H1 (cell line): ENCODE data around the gene TK2. TPM values are rescaled to one million over a fixed set of nuclear protein-coding genes. Genes with fewer than 3 reads are reported as not detected.

ENCODE experiments used
- CTCF ChIA-PET: fragments of 300-600 bp; sonication (Branson Sonifier 250); formaldehyde crosslinking; loops from one replicate; lab custom pipeline; 2021; ENCODE audit not compliant: partially characterized antibody; lab: Charles Lee
- POLR2A ChIA-PET: fragments of 300-600 bp; sonication (Branson Sonifier 250); formaldehyde crosslinking; loops from one replicate; lab custom pipeline; 2021; ENCODE audit warnings: inconsistent platforms; ENCODE audit not compliant: partially characterized antibody; lab: Charles Lee
- DNase-seq, 2 experiments: peaks; one replicate each; pipeline versions ENCODE4 v3.0.0 to v3.0.0-alpha.2; 2010 to 2022; ENCODE audit warnings: low spot score in 2 of 2, low read depth in 1 of 2, mixed read lengths in 1 of 2
- FAIRE-seq: peaks from 2 replicates; lab custom pipeline; 2011; peaks lifted over from hg19 to GRCh38; lab: Jason Lieb, UNC
- H2AFZ ChIP-seq: 2 replicates; pipeline ENCODE4 v1.8.1; 2012; ENCODE audit warnings: low read length, inconsistent platforms
- H2AK5ac ChIP-seq: 2 replicates; pipeline ENCODE4 v1.6.1; 2013; ENCODE audit warnings: low read depth, low read length
- H2BK120ac ChIP-seq: replicated peaks from 2 replicates; pipeline ENCODE3; 2013; ENCODE audit warnings: low read depth, low read length, inconsistent platforms
- H2BK12ac ChIP-seq: 2 replicates; pipeline ENCODE4 v1.6.1; 2013; ENCODE audit warnings: low read depth, low read length
- H2BK15ac ChIP-seq: 2 replicates; pipeline ENCODE4 v1.6.1; 2013; ENCODE audit warnings: low read length
- H2BK20ac ChIP-seq: 2 replicates; pipeline ENCODE4 v1.6.1; 2013; ENCODE audit warnings: low read length
- H2BK5ac ChIP-seq: 2 replicates; pipeline ENCODE4 v1.6.1; 2013; ENCODE audit warnings: low read depth, low read length
- H3K14ac ChIP-seq: 2 replicates; pipeline ENCODE4 v1.6.1; 2013; ENCODE audit warnings: inconsistent platforms; ENCODE audit not compliant: insufficient read length
- H3K18ac ChIP-seq: 2 replicates; pipeline ENCODE4 v1.6.1; 2013; ENCODE audit warnings: low read length; ENCODE audit errors: extremely low read depth
- H3K23ac ChIP-seq: 2 replicates; pipeline ENCODE4 v1.6.1; 2013; ENCODE audit warnings: inconsistent platforms; ENCODE audit not compliant: insufficient read length
- H3K23me2 ChIP-seq: 2 replicates; pipeline ENCODE4 v1.6.1; 2013; ENCODE audit warnings: low read depth, low read length
- H3K27ac ChIP-seq: 2 replicates; pipeline ENCODE4 v1.6.1; 2011; ENCODE audit warnings: low read depth, low read length, inconsistent platforms
- H3K27me3 ChIP-seq, 4 experiments: replicated peaks in 1 of 4; 1 replicate in 1 of 4; 2 replicates in 3 of 4; pipeline versions ENCODE4 v1.6.1 to v1.8.1; 2011 to 2013; ENCODE audit warnings: low read length in 3 of 4, mild to moderate bottlenecking in 3 of 4, inconsistent platforms in 2 of 4, mixed read lengths in 2 of 4, moderate library complexity in 1 of 4; ENCODE audit not compliant: control insufficient read depth in 3 of 4, insufficient read depth in 3 of 4; ENCODE audit errors: extremely low read depth in 1 of 4
- H3K36me3 ChIP-seq, 4 experiments: 2 replicates each; pipeline versions ENCODE4 v1.6.1 to v1.8.1; 2011 to 2013; ENCODE audit warnings: mild to moderate bottlenecking in 4 of 4, low read length in 3 of 4, moderate library complexity in 2 of 4, control low read depth in 1 of 4, inconsistent platforms in 1 of 4; ENCODE audit not compliant: insufficient read depth in 4 of 4, control insufficient read depth in 2 of 4
- H3K4ac ChIP-seq: replicated peaks from 2 replicates; pipeline ENCODE3; 2013; ENCODE audit warnings: low read length, low read depth, mixed read lengths, inconsistent platforms; ENCODE audit not compliant: insufficient read length
- H3K4me1 ChIP-seq, 4 experiments: replicated peaks in 1 of 4; 1 replicate in 1 of 4; 2 replicates in 3 of 4; pipeline versions ENCODE4 v1.6.1 to v1.8.1; 2011 to 2013; ENCODE audit warnings: low read length in 3 of 4, inconsistent platforms in 2 of 4, mixed read lengths in 1 of 4; ENCODE audit not compliant: insufficient read depth in 4 of 4, control insufficient read depth in 3 of 4
- H3K4me2 ChIP-seq, 2 experiments: 2 replicates each; pipeline versions ENCODE4 v1.6.1 to v1.8.1; 2011 to 2013; ENCODE audit warnings: low read depth in 2 of 2, low read length in 2 of 2, control low read depth in 1 of 2, inconsistent platforms in 1 of 2, mild to moderate bottlenecking in 1 of 2; ENCODE audit not compliant: insufficient read depth in 1 of 2
- H3K4me3 ChIP-seq, 4 experiments: fragments of 200-600, 300-600 bp in 1 of 4; sonication (generic), shearing (Covaris generic), sonication (Bioruptor Twin) in 1 of 4; 2 replicates each; pipeline versions ENCODE4 v1.5.1 to v1.8.1; 2011 to 2016; ENCODE audit warnings: low read length in 4 of 4, low read depth in 3 of 4, control low read depth in 2 of 4, inconsistent platforms in 2 of 4, mild to moderate bottlenecking in 2 of 4, mixed read lengths in 1 of 4, moderate library complexity in 1 of 4; ENCODE audit not compliant: insufficient read depth in 2 of 4; ENCODE audit errors: extremely low read depth in 1 of 4
- H3K56ac ChIP-seq: replicated peaks from 2 replicates; pipeline ENCODE3; 2013; ENCODE audit warnings: low read depth, mild to moderate bottlenecking, mixed read lengths, low read length, inconsistent platforms; ENCODE audit not compliant: insufficient read length
- H3K79me1 ChIP-seq: 2 replicates; pipeline ENCODE4 v1.6.1; 2013; ENCODE audit warnings: low read depth, low read length, control low read depth
- H3K79me2 ChIP-seq, 2 experiments: 2 replicates each; pipeline versions ENCODE4 v1.6.1 to v1.8.1; 2012 to 2013; ENCODE audit warnings: low read length in 2 of 2, mild to moderate bottlenecking in 2 of 2, inconsistent platforms in 1 of 2; ENCODE audit not compliant: insufficient read depth in 2 of 2, control insufficient read depth in 1 of 2
- H3K9ac ChIP-seq, 4 experiments: replicated peaks in 1 of 4; 1 replicate in 1 of 4; 2 replicates in 3 of 4; pipeline versions ENCODE4 v1.6.1 to v1.8.1; 2011 to 2013; ENCODE audit warnings: low read depth in 3 of 4, low read length in 3 of 4, control low read depth in 2 of 4, mild to moderate bottlenecking in 2 of 4, moderate library complexity in 2 of 4, inconsistent platforms in 1 of 4; ENCODE audit errors: extremely low read depth in 1 of 4
- H3K9me3 ChIP-seq, 2 experiments: 2 replicates each; pipeline versions ENCODE4 v1.6.1 to v1.8.1; 2012 to 2013; ENCODE audit warnings: mild to moderate bottlenecking in 2 of 2, moderate library complexity in 2 of 2, control low read depth in 1 of 2, inconsistent platforms in 1 of 2, low read depth in 1 of 2, low read length in 1 of 2, mixed read lengths in 1 of 2; ENCODE audit not compliant: insufficient read depth in 2 of 2
- H4K20me1 ChIP-seq, 2 experiments: replicated peaks in 1 of 2; 2 replicates each; pipeline versions ENCODE3 to v1.8.1; 2011 to 2013; ENCODE audit warnings: inconsistent platforms in 2 of 2, low read length in 2 of 2, mild to moderate bottlenecking in 1 of 2; ENCODE audit not compliant: insufficient read depth in 2 of 2, control insufficient read depth in 1 of 2
- H4K5ac ChIP-seq: 2 replicates; pipeline ENCODE4 v1.6.1; 2013; ENCODE audit warnings: low read length, low read depth, mixed read lengths, inconsistent platforms; ENCODE audit not compliant: insufficient read length
- H4K8ac ChIP-seq: 2 replicates; pipeline ENCODE4 v1.8.0; 2013; ENCODE audit warnings: mild to moderate bottlenecking, moderate library complexity, low read length, inconsistent platforms; ENCODE audit not compliant: insufficient read depth; ENCODE audit errors: extremely low read depth
- H4K91ac ChIP-seq: replicated peaks from 2 replicates; pipeline ENCODE3; 2013; ENCODE audit warnings: low read length, mixed read lengths, inconsistent platforms; ENCODE audit not compliant: insufficient read length
- CEBPB ChIP-seq: IDR thresholded peaks from 2 replicates; pipeline ENCODE4 v1.6.1; 2012; ENCODE audit warnings: low read depth, low read length
- CTBP2 ChIP-seq: IDR thresholded peaks from 2 replicates; pipeline ENCODE4 v1.7.0; 2011; ENCODE audit warnings: borderline replicate concordance, mild to moderate bottlenecking, moderate library complexity, mixed read lengths, low read length; ENCODE audit not compliant: insufficient read depth, insufficient read length
- EGR1 ChIP-seq: IDR thresholded peaks from 2 replicates; pipeline ENCODE4 v1.6.1; 2011; ENCODE audit warnings: low read depth, low read length, borderline replicate concordance
- KDM1A ChIP-seq: fragments of 200-600, 300-600 bp; sonication (generic); IDR thresholded peaks from 2 replicates; pipeline ENCODE4 v1.7.1; 2016; ENCODE audit warnings: mild to moderate bottlenecking, low read length, borderline replicate concordance
- MAFK ChIP-seq: IDR thresholded peaks from 2 replicates; pipeline ENCODE4 v1.6.1; 2012; ENCODE audit warnings: low read depth, mild to moderate bottlenecking, improper control_type of control experiment, low read length
- POLR2A ChIP-seq, 2 experiments: IDR thresholded peaks; 1 replicate in 1 of 2; 2 replicates in 1 of 2; pipeline ENCODE4 v1.6.1; 2011; ENCODE audit warnings: low read depth in 2 of 2, low read length in 2 of 2, mild to moderate bottlenecking in 2 of 2; ENCODE audit errors: control extremely low read depth in 1 of 2
- RBBP5 ChIP-seq: IDR thresholded peaks from 2 replicates; pipeline ENCODE4 v1.7.1; 2012; ENCODE audit warnings: low read depth, mild to moderate bottlenecking, inconsistent platforms, low read length, moderate library complexity, borderline replicate concordance
- SIRT6 ChIP-seq: IDR thresholded peaks from one replicate; pipeline ENCODE4 v1.7.1; 2012; ENCODE audit warnings: low read length, inconsistent platforms
- WGBS, 2 experiments: shearing (Covaris generic) in 1 of 2; methylation state at CpG; one replicate each; pipeline versions ENCODE4 v1.1.6 to v1.1.7; 2013 to 2015; ENCODE audit warnings: low lambda C conversion rate in 2 of 2, mixed read lengths in 2 of 2, inconsistent platforms in 1 of 2, low coverage in 1 of 2, missing lambda C conversion rate in 1 of 2; ENCODE audit not compliant: insufficient replicate concordance in 2 of 2, insufficient coverage in 1 of 2, insufficient read length in 1 of 2; ENCODE audit errors: extremely low coverage in 1 of 2, missing lambda C conversion rate in 1 of 2; 5-methylcytosine and 5-hydroxymethylcytosine counted together
- polyA plus RNA-seq, 7 experiments: library from polyadenylated mRNA; depleted of rRNA in 3 of 7; stranded (reverse) in 5 of 7; unstranded in 2 of 7; fragments of >200 nt in 5 of 7; fragments of 200-250 nt in 2 of 7; gene quantifications; 1 replicate in 5 of 7; 2 replicates in 1 of 7; 4 replicates in 1 of 7; pipeline versions ENCODE4 v1.2.1 to v1.2.3, GENCODE V29; 2011 to 2013; ENCODE audit warnings: missing spikeins in 2 of 7, mixed read lengths in 2 of 7
- total RNA-seq: library from RNA; stranded (reverse); fragmentation: NEBNext Ultra II Directional; extraction: Animal tissue kit (Norgen Biotek cat#: 25700); gene quantifications from 2 replicates; pipeline ENCODE4 v1.2.1, GENCODE V29; 2021
- TF ChIP-seq, protein P1 (sequence below), 3 experiments: IDR thresholded peaks; 1 replicate in 2 of 3; 2 replicates in 1 of 3; pipeline versions ENCODE4 v1.5.1 to v1.6.1; 2011; ENCODE audit warnings: low read length in 3 of 3, mild to moderate bottlenecking in 3 of 3, inconsistent platforms in 2 of 3, low read depth in 1 of 3, moderate library complexity in 1 of 3; ENCODE audit not compliant: insufficient read depth in 1 of 3; ENCODE audit errors: control extremely low read depth in 1 of 3
- TF ChIP-seq, protein P2 (sequence below): IDR thresholded peaks from 2 replicates; pipeline ENCODE4 v1.6.1; 2011; ENCODE audit warnings: low read depth, mild to moderate bottlenecking, low read length; ENCODE audit not compliant: insufficient read depth

The TK2 gene
- total and polyA plus RNA-seq, 2 of the 8 experiments (the other 6 are each of a cell fraction or from before 2014, with no cell fraction given), result 2.7 to 3.6 TPM

GRCh38 chr16:66486199-66486772, 63.6 kb downstream of the TK2 start:
- Histone ChIP-seq H2AK5ac (no peak overlapping the region), H2BK15ac (no peak overlapping the region), H3K79me2 (no peaks in the 10 kb centered on the region), H3K23ac (no peak overlapping the region), H3K27ac (no peak overlapping the region), H3K4me3 (no peak overlapping the region), H4K20me1 (no peaks in the 10 kb centered on the region), H2BK5ac (0 out of 2 replicates have a peak overlapping the region, but pooled peaks have one; percentile 19), H3K4me2 (no peak overlapping the region), H3K56ac (no peak overlapping the region), H3K14ac (no peak overlapping the region), H3K79me1 (no peaks in the 10 kb centered on the region), H2BK12ac (no peak overlapping the region), H4K5ac (no peak overlapping the region), H3K18ac (no peak overlapping the region), H3K4me1 (peaks cover 0 to 4% (median 2%) of the 10 kb centered on the region in 4 experiments; a peak in 3 of 7 replicates), H4K8ac (no peak overlapping the region), H2AFZ (no peak overlapping the region), H3K9me3 (peaks cover 0 to 3% of the 10 kb centered on the region in 2 experiments; a peak in 1 of 4 replicates), H3K27me3 (no peaks in the 10 kb centered on the region; a peak in 1 of 7 replicates), H3K9ac (no peak overlapping the region), H3K4ac (no peak overlapping the region), H3K23me2 (no peaks in the 10 kb centered on the region; the same call in 1 of the 2 replicates), H2BK20ac (no peak overlapping the region), H4K91ac (no peak overlapping the region), H3K36me3 (no peaks in the 10 kb centered on the region; a peak in 1 of 8 replicates), H2BK120ac (no peak overlapping the region)
- POLR2A ChIA-PET, result no interaction called here
- CTCF ChIA-PET, result interaction anchor here (0.7 to 2.1 kb wide), 10 partner anchors 9 to 144 kb away, joined by 3 to 13 read pairs (median 4); no protein-coding TSS in a partner anchor
- FAIRE-seq (no peak), DNase-seq (no peak)
- WGBS, 2 experiments, result 93% methylated on average over 12 of the region's 12 CpGs; no CpG with 5 or more reads in 1 of the 2 experiments
- TF ChIP-seq CTBP2 (no peak), POLR2A (IDR thresholded peaks at IDR 0.05; ENCODE audit: control extremely low read depth in 1 of 2, low read depth in 2 of 2, low read length in 2 of 2) (no peak), EGR1 (no peak), KDM1A (no peak), MAFK (no peak), SIRT6 (no peak), CEBPB (no peak), RBBP5 (no peak)
- TF ChIP-seq, protein P1, sequence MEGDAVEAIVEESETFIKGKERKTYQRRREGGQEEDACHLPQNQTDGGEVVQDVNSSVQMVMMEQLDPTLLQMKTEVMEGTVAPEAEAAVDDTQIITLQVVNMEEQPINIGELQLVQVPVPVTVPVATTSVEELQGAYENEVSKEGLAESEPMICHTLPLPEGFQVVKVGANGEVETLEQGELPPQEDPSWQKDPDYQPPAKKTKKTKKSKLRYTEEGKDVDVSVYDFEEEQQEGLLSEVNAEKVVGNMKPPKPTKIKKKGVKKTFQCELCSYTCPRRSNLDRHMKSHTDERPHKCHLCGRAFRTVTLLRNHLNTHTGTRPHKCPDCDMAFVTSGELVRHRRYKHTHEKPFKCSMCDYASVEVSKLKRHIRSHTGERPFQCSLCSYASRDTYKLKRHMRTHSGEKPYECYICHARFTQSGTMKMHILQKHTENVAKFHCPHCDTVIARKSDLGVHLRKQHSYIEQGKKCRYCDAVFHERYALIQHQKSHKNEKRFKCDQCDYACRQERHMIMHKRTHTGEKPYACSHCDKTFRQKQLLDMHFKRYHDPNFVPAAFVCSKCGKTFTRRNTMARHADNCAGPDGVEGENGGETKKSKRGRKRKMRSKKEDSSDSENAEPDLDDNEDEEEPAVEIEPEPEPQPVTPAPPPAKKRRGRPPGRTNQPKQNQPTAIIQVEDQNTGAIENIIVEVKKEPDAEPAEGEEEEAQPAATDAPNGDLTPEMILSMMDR (IDR thresholded peaks at IDR 0.05; ENCODE audit: control extremely low read depth in 1 of 3, insufficient read depth in 1 of 3, low read depth in 1 of 3, low read length in 3 of 3), result no peak
- TF ChIP-seq, protein P2, sequence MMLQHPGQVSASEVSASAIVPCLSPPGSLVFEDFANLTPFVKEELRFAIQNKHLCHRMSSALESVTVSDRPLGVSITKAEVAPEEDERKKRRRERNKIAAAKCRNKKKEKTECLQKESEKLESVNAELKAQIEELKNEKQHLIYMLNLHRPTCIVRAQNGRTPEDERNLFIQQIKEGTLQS, result no peak
